Measurements from ENCODE around the gene DYNLL1.

Gene DYNLL1

DNA sequence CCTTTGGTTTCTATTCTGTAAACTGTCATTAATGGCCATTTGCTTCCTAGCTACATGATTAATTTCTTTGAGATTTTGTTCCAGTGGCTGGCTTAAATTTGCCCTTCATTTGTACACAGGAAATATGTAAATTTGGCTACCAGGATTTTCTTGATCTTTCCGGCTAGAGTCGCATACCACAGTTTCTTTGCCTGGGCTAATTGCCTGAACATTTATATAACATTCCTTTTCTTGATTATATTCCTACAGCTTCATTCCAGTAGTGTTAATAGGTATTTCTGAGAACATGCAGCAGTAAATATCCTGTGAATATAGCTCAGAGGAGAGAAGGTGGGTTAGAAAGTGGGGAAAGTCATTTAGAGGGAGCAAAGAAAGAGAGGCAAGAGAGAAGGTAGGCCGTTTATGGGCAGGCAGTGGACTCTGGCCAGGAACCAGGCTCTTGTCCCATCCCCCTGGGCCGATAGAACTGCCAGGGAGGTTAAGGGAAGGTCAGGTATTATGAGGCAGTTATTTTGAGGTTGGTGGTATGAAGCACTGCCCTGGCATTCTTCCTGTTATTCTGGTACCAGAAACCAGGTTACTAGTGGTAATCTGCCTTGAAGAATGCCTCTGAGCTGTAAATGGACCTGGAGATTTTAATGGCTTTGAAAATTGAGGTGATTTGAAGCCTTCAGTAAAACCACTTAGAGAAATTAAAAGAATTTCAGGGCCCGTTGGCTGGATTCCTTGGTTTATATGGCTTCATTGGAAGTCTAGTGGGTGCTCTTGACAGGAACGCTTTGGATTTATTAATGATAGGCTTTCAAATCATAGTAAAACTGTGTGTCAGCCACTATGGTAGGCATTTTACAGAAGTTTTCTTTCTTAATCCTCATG, 42.6 kb downstream of the DYNLL1 start:
- TF ChIP-seq, protein P1, sequence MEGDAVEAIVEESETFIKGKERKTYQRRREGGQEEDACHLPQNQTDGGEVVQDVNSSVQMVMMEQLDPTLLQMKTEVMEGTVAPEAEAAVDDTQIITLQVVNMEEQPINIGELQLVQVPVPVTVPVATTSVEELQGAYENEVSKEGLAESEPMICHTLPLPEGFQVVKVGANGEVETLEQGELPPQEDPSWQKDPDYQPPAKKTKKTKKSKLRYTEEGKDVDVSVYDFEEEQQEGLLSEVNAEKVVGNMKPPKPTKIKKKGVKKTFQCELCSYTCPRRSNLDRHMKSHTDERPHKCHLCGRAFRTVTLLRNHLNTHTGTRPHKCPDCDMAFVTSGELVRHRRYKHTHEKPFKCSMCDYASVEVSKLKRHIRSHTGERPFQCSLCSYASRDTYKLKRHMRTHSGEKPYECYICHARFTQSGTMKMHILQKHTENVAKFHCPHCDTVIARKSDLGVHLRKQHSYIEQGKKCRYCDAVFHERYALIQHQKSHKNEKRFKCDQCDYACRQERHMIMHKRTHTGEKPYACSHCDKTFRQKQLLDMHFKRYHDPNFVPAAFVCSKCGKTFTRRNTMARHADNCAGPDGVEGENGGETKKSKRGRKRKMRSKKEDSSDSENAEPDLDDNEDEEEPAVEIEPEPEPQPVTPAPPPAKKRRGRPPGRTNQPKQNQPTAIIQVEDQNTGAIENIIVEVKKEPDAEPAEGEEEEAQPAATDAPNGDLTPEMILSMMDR (IDR thresholded peaks at IDR 0.05; ENCODE audit: control insufficient read depth, insufficient read depth, low read depth, low read length, missing control alignments) = no peak
- peak; percentile 40 for DNase-seq (ENCODE audit: low read depth)
- H3K4me3 ChIP-seq (ENCODE audit: control insufficient read depth, low read depth, low read length) = no peak overlapping the region

DNA sequence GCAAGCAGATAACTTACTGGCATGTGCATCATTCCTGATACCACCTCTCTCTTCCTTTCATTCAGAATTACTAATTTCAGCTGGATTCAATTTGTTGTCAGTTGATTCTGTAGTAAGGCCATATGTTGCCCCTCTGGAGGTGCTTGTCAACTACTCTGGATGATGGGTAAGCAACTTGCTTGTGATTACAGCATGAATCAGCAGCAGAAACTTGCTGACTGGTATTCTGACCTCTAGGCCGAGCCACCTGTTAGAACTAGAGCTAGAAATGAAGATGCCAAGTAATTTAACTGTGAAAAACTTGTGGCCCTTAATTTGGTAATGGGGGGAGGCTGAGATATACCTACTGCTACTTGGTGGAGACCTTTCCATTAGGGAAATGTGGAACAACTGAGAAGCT, 43.4 kb downstream of the DYNLL1 start:
- H3K4me3 ChIP-seq (ENCODE audit: control insufficient read depth, low read depth, low read length) = no peak overlapping the region
- TF ChIP-seq, protein P1 (IDR thresholded peaks at IDR 0.05; ENCODE audit: control insufficient read depth, insufficient read depth, low read depth, low read length, missing control alignments) = no peak
- DNase-seq (ENCODE audit: low read depth) = no peak

DNA sequence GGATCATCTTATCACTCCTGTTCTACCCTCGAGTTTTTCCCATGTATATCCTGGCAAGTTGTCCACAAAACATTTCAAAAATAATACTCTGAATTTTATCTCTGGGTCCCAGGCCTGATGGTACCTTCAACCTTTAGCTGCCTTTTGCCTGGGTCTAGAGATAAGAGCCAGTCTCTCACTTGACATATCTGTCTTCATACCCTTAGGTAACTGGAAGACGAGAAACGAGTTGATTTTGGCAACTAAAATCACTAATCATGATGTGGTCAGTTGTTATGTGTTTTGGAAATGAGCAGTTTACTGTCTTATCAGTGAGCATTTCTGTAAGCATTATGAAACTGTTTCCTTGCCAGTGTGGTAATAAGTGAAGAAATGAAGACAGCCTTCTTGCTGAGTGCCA, 44.5 kb downstream of the DYNLL1 start:
- DNase-seq (ENCODE audit: low read depth) = peak; percentile 63
- no peak overlapping the region for H3K4me3 ChIP-seq (ENCODE audit: control insufficient read depth, low read depth, low read length)
- TF ChIP-seq, protein P1 (IDR thresholded peaks at IDR 0.05; ENCODE audit: control insufficient read depth, insufficient read depth, low read depth, low read length, missing control alignments) = no peak

DNA sequence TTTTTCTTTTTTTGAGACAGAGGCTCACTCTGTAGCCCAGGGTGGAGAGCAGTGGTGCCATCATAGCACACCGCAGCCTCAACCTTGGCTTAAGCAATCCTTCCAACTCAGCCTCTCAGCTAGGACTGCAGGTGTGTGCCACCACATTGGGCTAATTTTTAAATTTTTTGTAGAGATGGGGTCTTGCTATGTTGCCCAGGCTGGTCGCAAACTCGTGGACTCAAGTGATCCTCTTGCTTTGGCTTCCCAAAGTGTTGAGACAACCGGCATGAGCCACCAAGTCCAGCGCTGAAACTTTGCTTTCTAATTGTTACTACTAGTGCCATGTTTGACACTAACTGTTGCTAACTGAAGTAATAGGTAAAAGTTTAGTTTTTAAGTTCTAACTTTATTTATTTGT, 46.3 kb downstream of the DYNLL1 start:
- TF ChIP-seq, protein P1 (IDR thresholded peaks at IDR 0.05; ENCODE audit: control insufficient read depth, insufficient read depth, low read depth, low read length, missing control alignments) = no peak

DNA sequence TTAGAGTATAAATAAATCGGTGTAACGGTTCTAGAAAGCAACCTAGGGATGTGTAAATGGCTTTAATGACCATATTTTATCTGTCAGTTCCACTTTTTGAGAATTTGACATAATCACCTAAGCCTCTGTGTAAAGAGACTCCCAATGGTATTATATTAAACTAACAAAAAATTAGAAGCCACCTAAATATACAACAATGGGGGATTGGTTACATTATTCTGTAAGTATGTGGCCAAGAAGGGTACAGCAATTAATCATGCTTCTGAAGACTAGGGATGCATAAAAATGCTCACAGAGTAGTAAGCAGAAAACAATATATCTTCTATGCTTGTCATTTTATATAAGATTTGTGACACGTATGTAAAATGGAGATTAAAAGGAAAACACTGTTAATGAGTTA, 48.8 kb downstream of the DYNLL1 start:
- no peak overlapping the region for H3K4me3 ChIP-seq (ENCODE audit: control insufficient read depth, low read depth, low read length)
- TF ChIP-seq, protein P1 (IDR thresholded peaks at IDR 0.05; ENCODE audit: control insufficient read depth, insufficient read depth, low read depth, low read length, missing control alignments) = no peak
- DNase-seq (ENCODE audit: low read depth) = no peak

More for the DNA sequence above, 46.3 kb downstream of the DYNLL1 start:
- no peak for DNase-seq (ENCODE audit: low read depth)
- H3K4me3 ChIP-seq (ENCODE audit: control insufficient read depth, low read depth, low read length) = no peak overlapping the region

DNA sequence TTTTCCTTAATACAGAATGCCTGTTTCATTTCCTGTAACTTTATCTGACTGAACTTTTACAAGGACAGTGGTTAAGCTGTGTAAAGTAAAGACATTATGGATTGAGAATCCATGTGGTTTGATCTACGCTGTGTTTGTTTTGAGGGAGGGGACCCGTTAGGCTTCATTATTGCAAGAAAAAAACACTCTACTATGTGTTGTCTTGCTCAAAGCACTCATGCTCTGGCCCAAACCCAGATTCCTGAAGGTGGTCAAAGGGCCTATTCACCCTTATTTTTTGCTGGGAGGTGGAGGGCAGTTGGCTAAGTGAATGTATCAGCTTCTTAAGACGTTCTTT, 50.1 kb downstream of the DYNLL1 start:
- H3K4me3 ChIP-seq (ENCODE audit: control insufficient read depth, low read depth, low read length) = no peak overlapping the region
- no peak for DNase-seq (ENCODE audit: low read depth)
- TF ChIP-seq, protein P1 (IDR thresholded peaks at IDR 0.05; ENCODE audit: control insufficient read depth, insufficient read depth, low read depth, low read length, missing control alignments) = no peak

Data from AG09309 (cell line).